GM19395 (cell line): ENCODE data around the gene HJV.
"Not testable (repeated sequence)": the region's sequence is repeated elsewhere in the genome, so short reads cannot be mapped to it uniquely, and the experiment has no call there.

Experiments used
- ATAC-seq: cut with Tn5 transposase; IDR thresholded peaks from one replicate; pipeline ENCODE4 v1.9.1; 2021; ENCODE audit warnings: mild to moderate bottlenecking, moderate library complexity; ENCODE audit not compliant: unreplicated experiment

Gene HJV

GRCh38 chr1:146021622-146022402 lies at the start of gene HJV:
HJV (minus strand) TSS chr1:146021735; CDS start chr1:146020231, 1,504 bp downstream.
- ATAC-seq, result no peak

- not testable (repeated sequence) for ATAC-seq
Measured at GRCh38 chr1:146059148-146059547, 37.6 kb upstream of the HJV start.

- ATAC-seq, result peak; percentile 77
Measured at GRCh38 chr1:146051852-146052676, 30.5 kb upstream of the HJV start.

GRCh38 chr1:146051452-146051851 lies 29.9 kb upstream of the HJV start:
- ATAC-seq, result no peak

- not testable (repeated sequence) for ATAC-seq
Measured at GRCh38 chr1:146050652-146050963, 29.1 kb upstream of the HJV start.

- ATAC-seq, result not testable (repeated sequence)
Measured at GRCh38 chr1:146049866-146050651, 28.5 kb upstream of the HJV start.

GRCh38 chr1:146049436-146049835 lies 27.9 kb upstream of the HJV start:
- ATAC-seq, result no peak

GRCh38 chr1:146048514-146049115 lies 27.1 kb upstream of the HJV start:
- not testable (repeated sequence) for ATAC-seq

- no peak for ATAC-seq
Measured at GRCh38 chr1:146046664-146047063, 25.1 kb upstream of the HJV start.

GRCh38 chr1:146039844-146040194 lies 18.3 kb upstream of the HJV start:
- ATAC-seq, result no peak

GRCh38 chr1:146036965-146037646 lies 15.6 kb upstream of the HJV start:
- no peak for ATAC-seq

- no peak for ATAC-seq
Measured at GRCh38 chr1:146036241-146036964, 14.9 kb upstream of the HJV start.

- ATAC-seq, result no peak
Measured at GRCh38 chr1:146035048-146035423, 13.5 kb upstream of the HJV start.

GRCh38 chr1:146032631-146033219 lies 11.2 kb upstream of the HJV start:
- no peak for ATAC-seq

GRCh38 chr1:146031476-146031875 lies 9.9 kb upstream of the HJV start:
- ATAC-seq, result no peak

- no peak for ATAC-seq
Measured at GRCh38 chr1:146029117-146029516, 7.6 kb upstream of the HJV start.

GRCh38 chr1:146026650-146027049 lies 5.1 kb upstream of the HJV start:
- not testable (repeated sequence) for ATAC-seq

GRCh38 chr1:146025787-146026495 lies 4.4 kb upstream of the HJV start:
- ATAC-seq, result not testable (repeated sequence)
